ENCODE measurements around the gene GTF2H4. TPM values are rescaled to one million over a fixed set of nuclear protein-coding genes. Genes with fewer than 3 reads are reported as not detected.
"Not testable (repeated sequence)": the region's sequence is repeated elsewhere in the genome, so short reads cannot be mapped to it uniquely, and the experiment has no call there.

GTF2H4 gene
- total RNA-seq, 2 experiments from 2014 or later: 35.9 to 40.9 TPM

GRCh38 chr6:30898750-30899360 is 9.2 kb upstream of the GTF2H4 start:
- peaks cover 8% of the 10 kb centered on the region for H3K36me3 Mint-ChIP-seq (ENCODE audit: low read depth)
- H3K9me3 Mint-ChIP-seq (ENCODE audit: low read depth): no peaks in the 10 kb centered on the region
- ChIA-PET POLR2A (interaction anchor here (0.6 kb wide), 1 partner anchor 448 kb away, joined by 3 read pairs; no protein-coding TSS in a partner anchor), CTCF (interaction anchor here (0.6 to 1.7 kb wide), 4 partner anchors 11 to 188 kb away, joined by 3 to 4 read pairs (median 4); no protein-coding TSS in a partner anchor)
- no peak for ATAC-seq
- no peak overlapping the region for H3K4me3 Mint-ChIP-seq
- peaks cover 3% of the 10 kb centered on the region for H3K4me1 Mint-ChIP-seq
- H3K27me3 Mint-ChIP-seq: no peaks in the 10 kb centered on the region
- no peak overlapping the region for H3K27ac Mint-ChIP-seq
- intact Hi-C loops (cut with DNase I, micrococcal nuclease): no loop called here
- no peak for DNase-seq

DNA sequence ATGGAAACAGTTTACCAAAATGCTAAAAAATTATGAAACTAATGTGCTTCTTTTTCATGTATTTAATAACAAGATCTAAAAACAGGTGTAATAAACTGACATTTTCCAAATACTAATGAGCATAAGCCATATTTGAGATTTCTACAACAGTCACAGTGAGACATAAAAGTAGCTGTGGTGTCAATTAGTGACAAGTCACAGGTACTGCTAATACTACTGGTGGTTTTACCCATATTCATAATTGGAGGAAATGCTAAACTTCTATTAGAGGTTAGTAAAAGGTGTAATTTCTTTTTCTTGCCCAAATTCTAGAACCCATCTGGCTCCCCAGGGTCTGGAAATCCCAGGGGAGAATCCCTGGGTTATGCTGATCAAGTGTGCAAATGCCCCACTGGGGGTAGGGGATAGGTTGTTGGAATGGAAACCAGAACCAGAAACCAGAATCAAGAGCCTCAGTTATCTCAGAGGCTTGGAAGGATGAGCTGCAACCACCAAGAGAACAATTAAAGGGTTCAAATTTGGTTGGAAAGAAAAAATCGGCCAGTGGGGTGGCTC is 7.1 kb upstream of the GTF2H4 start:
- intact Hi-C loops (cut with DNase I, micrococcal nuclease): no loop called here
- DNase-seq (no peak), ATAC-seq (no peak)
- CTCF ChIA-PET: interaction anchor here (0.6 to 1.3 kb wide), 6 partner anchors 13 to 380 kb away, joined by 3 to 4 read pairs (median 3); partner anchors contain the start of gene VARS2
- H3K36me3 Mint-ChIP-seq (ENCODE audit: low read depth): peaks cover 3% of the 10 kb centered on the region
- H3K9me3 Mint-ChIP-seq (ENCODE audit: low read depth): no peaks in the 10 kb centered on the region
- H3K4me1 Mint-ChIP-seq: peaks cover 3% of the 10 kb centered on the region
- POLR2A ChIA-PET: no interaction called here
- no peak overlapping the region for H3K4me3 Mint-ChIP-seq
- no peaks in the 10 kb centered on the region for H3K27me3 Mint-ChIP-seq
- no peak overlapping the region for H3K27ac Mint-ChIP-seq

DNA sequence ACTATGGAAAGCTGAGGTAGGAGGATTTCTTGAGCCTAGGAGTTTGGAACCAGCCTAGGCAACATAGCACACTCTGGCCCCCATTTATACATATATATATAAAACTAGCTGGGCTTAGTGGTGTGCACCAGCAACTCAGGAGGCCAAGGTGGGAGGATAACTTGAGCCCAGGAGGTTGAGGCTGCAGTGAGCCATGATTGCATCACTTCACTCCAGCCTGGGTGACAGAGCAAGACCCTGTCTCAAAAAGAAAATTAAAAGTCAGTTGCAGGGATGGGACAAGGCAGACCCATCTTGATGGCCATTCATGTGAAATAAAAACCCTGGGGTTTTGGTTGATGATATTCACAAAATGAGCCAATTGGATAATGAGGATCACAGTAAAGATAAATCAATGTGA is 6.6 kb upstream of the GTF2H4 start:
- Mint-ChIP-seq H3K27me3 (no peaks in the 10 kb centered on the region), H3K36me3 (ENCODE audit: low read depth) (peaks cover 3% of the 10 kb centered on the region), H3K4me1 (peaks cover 3% of the 10 kb centered on the region), H3K27ac (no peak overlapping the region), H3K4me3 (no peak overlapping the region), H3K9me3 (ENCODE audit: low read depth) (no peaks in the 10 kb centered on the region)
- ChIA-PET POLR2A (no interaction called here), CTCF (interaction anchor here (0.7 to 1.2 kb wide), 3 partner anchors 21 to 168 kb away, joined by 3 to 4 read pairs (median 3); no protein-coding TSS in a partner anchor)
- intact Hi-C loops (cut with DNase I, micrococcal nuclease): no loop called here
- no peak for ATAC-seq
- no peak for DNase-seq

GRCh38 chr6:30902196-30902595 is 5.8 kb upstream of the GTF2H4 start:
- H3K4me1 Mint-ChIP-seq; DNase-seq; ATAC-seq; H3K27ac Mint-ChIP-seq; intact Hi-C loops (cut with DNase I, micrococcal nuclease); H3K27me3 Mint-ChIP-seq; H3K4me3 Mint-ChIP-seq; H3K36me3 Mint-ChIP-seq (ENCODE audit: low read depth); POLR2A ChIA-PET; H3K9me3 Mint-ChIP-seq (ENCODE audit: low read depth): not testable (repeated sequence)
- CTCF ChIA-PET: interaction anchor here (0.7 to 1.1 kb wide), 2 partner anchors 21 to 261 kb away, joined by 3 read pairs; no protein-coding TSS in a partner anchor

- Mint-ChIP-seq H3K9me3 (ENCODE audit: low read depth) (no peaks in the 10 kb centered on the region), H3K4me1 (peaks cover 7% of the 10 kb centered on the region), H3K36me3 (ENCODE audit: low read depth) (peaks cover 3% of the 10 kb centered on the region), H3K27me3 (no peaks in the 10 kb centered on the region), H3K27ac (no peak overlapping the region), H3K4me3 (no peak overlapping the region)
- intact Hi-C loops (cut with DNase I, micrococcal nuclease): no loop called here
- ATAC-seq (no peak), DNase-seq (no peak)
- ChIA-PET POLR2A (no interaction called here), CTCF (interaction anchor here (0.7 kb wide), 1 partner anchor 261 kb away, joined by 3 read pairs; no protein-coding TSS in a partner anchor)
Measured at GRCh38 chr6:30902709-30903108, 5.3 kb upstream of the GTF2H4 start.

GRCh38 chr6:30903236-30903635 is 4.8 kb upstream of the GTF2H4 start:
- Mint-ChIP-seq H3K4me1 (peaks cover 9% of the 10 kb centered on the region), H3K36me3 (ENCODE audit: low read depth) (peaks cover 3% of the 10 kb centered on the region), H3K27me3 (no peaks in the 10 kb centered on the region), H3K4me3 (no peak overlapping the region), H3K27ac (no peak overlapping the region), H3K9me3 (ENCODE audit: low read depth) (no peaks in the 10 kb centered on the region)
- CTCF ChIA-PET: interaction anchor here (0.8 kb wide), 1 partner anchor 166 kb away, joined by 3 read pairs; no protein-coding TSS in a partner anchor
- POLR2A ChIA-PET: no interaction called here
- DNase-seq (no peak), ATAC-seq (no peak)
- intact Hi-C loops (cut with DNase I, micrococcal nuclease): no loop called here

- ATAC-seq; H3K9me3 Mint-ChIP-seq (ENCODE audit: low read depth); POLR2A ChIA-PET; DNase-seq; H3K27me3 Mint-ChIP-seq: not testable (repeated sequence)
- Mint-ChIP-seq H3K4me1 (peaks cover 17% of the 10 kb centered on the region), H3K36me3 (ENCODE audit: low read depth) (peaks cover 13% of the 10 kb centered on the region), H3K27ac (peak overlapping the region; percentile 61), H3K4me3 (peak overlapping the region; percentile 95)
- CTCF ChIA-PET: interaction anchor here (0.6 to 1.7 kb wide), 11 partner anchors 77 to 397 kb away, joined by 3 to 7 read pairs (median 4); partner anchors contain the start of gene ABCF1
- intact Hi-C loops (cut with DNase I, micrococcal nuclease): loop anchor here in 1 of 2 experiments (5.0 kb wide), 2 partner anchors 290 to 760 kb away; partner anchors contain the start of genes CSNK2B, LY6G5B, MRPS18B and PPP1R10
Measured at GRCh38 chr6:30907290-30907757, 683 bp upstream of the GTF2H4 start.

- intact Hi-C loops (cut with DNase I, micrococcal nuclease): loop anchor here in 1 of 2 experiments (2.0 to 5.0 kb wide), 3 partner anchors 222 to 759 kb away; partner anchors contain the start of genes CSNK2B, LY6G5B, MRPS18B and PPP1R10
- DNase-seq (no peak), ATAC-seq (no peak)
- no peaks in the 10 kb centered on the region for H3K27me3 Mint-ChIP-seq
- CTCF ChIA-PET: interaction anchor here (1.1 to 1.5 kb wide), 4 partner anchors 79 to 178 kb away, joined by 4 to 7 read pairs (median 6); no protein-coding TSS in a partner anchor
- H3K4me1 Mint-ChIP-seq: peaks cover 23% of the 10 kb centered on the region
- H3K27ac Mint-ChIP-seq: peak overlapping the region; percentile 86
- H3K36me3 Mint-ChIP-seq (ENCODE audit: low read depth): peaks cover 25% of the 10 kb centered on the region
- POLR2A ChIA-PET: no interaction called here
- no peaks in the 10 kb centered on the region for H3K9me3 Mint-ChIP-seq (ENCODE audit: low read depth)
- peak overlapping the region; percentile 95 for H3K4me3 Mint-ChIP-seq
Measured at GRCh38 chr6:30908700-30909099, 693 bp downstream of the GTF2H4 start.

- ATAC-seq; H3K27ac Mint-ChIP-seq; DNase-seq; H3K4me3 Mint-ChIP-seq; H3K27me3 Mint-ChIP-seq; H3K9me3 Mint-ChIP-seq (ENCODE audit: low read depth); POLR2A ChIA-PET: not testable (repeated sequence)
- CTCF ChIA-PET: interaction anchor here (7.4 kb wide), 1 partner anchor 176 kb away, joined by 92 read pairs; no protein-coding TSS in a partner anchor
- peaks cover 26% of the 10 kb centered on the region for H3K4me1 Mint-ChIP-seq
- intact Hi-C loops (cut with DNase I, micrococcal nuclease): loop anchor here in 1 of 2 experiments (5.0 kb wide), 1 partner anchor 698 kb away; the partner anchor contains the start of gene TRIM26
- H3K36me3 Mint-ChIP-seq (ENCODE audit: low read depth): peaks cover 26% of the 10 kb centered on the region
Measured at GRCh38 chr6:30910473-30910872, 2.5 kb downstream of the GTF2H4 start.

GRCh38 chr6:30912746-30913520 is 4.9 kb downstream of the GTF2H4 start:
- CTCF ChIA-PET: interaction anchor here (0.6 to 7.4 kb wide), 23 partner anchors 13 to 1223 kb away, joined by 3 to 92 read pairs (median 4); no protein-coding TSS in a partner anchor
- Mint-ChIP-seq H3K4me1 (peaks cover 36% of the 10 kb centered on the region), H3K27ac (peak overlapping the region; percentile 95), H3K27me3 (no peaks in the 10 kb centered on the region), H3K36me3 (ENCODE audit: low read depth) (peaks cover 46% of the 10 kb centered on the region), H3K4me3 (peak overlapping the region; percentile 87), H3K9me3 (ENCODE audit: low read depth) (no peaks in the 10 kb centered on the region)
- no peak for DNase-seq
- POLR2A ChIA-PET: interaction anchor here (0.6 to 0.9 kb wide), 3 partner anchors 85 to 185 kb away, joined by 3 to 4 read pairs (median 3); no protein-coding TSS in a partner anchor
- intact Hi-C loops (cut with DNase I, micrococcal nuclease): loop anchor here in 1 of 2 experiments (5.0 kb wide), 1 partner anchor 701 kb away; the partner anchor contains the start of gene TRIM26
- no peak for ATAC-seq
